Measurements from ENCODE around the gene SLC25A29. TPM values are rescaled to one million over a fixed set of nuclear protein-coding genes. Genes with fewer than 3 reads are reported as not detected.

Gene SLC25A29
- polyA plus RNA-seq, 1 donor (not counting 4 experiments of a cell fraction or from before 2014, with no cell fraction given), result 16.3 TPM

- no peak overlapping the region for H3K9ac ChIP-seq (ENCODE audit: control insufficient read depth, extremely low read depth, insufficient read depth, low read length)
- FAIRE-seq, result no peak
- no peak overlapping the region for H3K4me2 ChIP-seq (ENCODE audit: control insufficient read depth, extremely low read depth, insufficient read depth, low read depth, low read length)
- H3K79me2 ChIP-seq (ENCODE audit: control insufficient read depth, insufficient read depth, low read length), result no peaks in the 10 kb centered on the region
- H3K27me3 ChIP-seq (ENCODE audit: control insufficient read depth, extremely low read depth, insufficient read depth, low read length), result peaks cover 2% of the 10 kb centered on the region
- no peak for DNase-seq (ENCODE audit: low read depth, low spot score)
- dilution Hi-C loops (cut with MboI; ENCODE audit: extremely low pct_ligation_motif_present, low sequenced_read_pairs), result no loop called here
- TF ChIP-seq CTCF (optimal IDR thresholded peaks at IDR 0.05 in 1 of 3, IDR thresholded peaks at IDR 0.05 in 1 of 3, conservative IDR thresholded peaks at IDR 0.05 in 1 of 3; ENCODE audit: extremely low read depth in 1 of 3, insufficient read depth in 2 of 3, low read length in 3 of 3), result no peak
- no peak for TF ChIP-seq EZH2 (IDR thresholded peaks at IDR 0.05; ENCODE audit: low read length)
- H3K4me1 ChIP-seq (ENCODE audit: control insufficient read depth, extremely low read depth, insufficient read depth, low read length), result peaks cover 9% of the 10 kb centered on the region
- no peaks in the 10 kb centered on the region for H3K36me3 ChIP-seq (ENCODE audit: control insufficient read depth in 2 of 2, extremely low read depth in 1 of 2, insufficient read depth in 2 of 2, low read length in 2 of 2)
- H3K9me3 ChIP-seq (ENCODE audit: control insufficient read depth, low read depth, low read length), result no peaks in the 10 kb centered on the region
- H3K27ac ChIP-seq (ENCODE audit: control insufficient read depth, insufficient read depth, low read length), result no peak overlapping the region
- H4K20me1 ChIP-seq (ENCODE audit: control insufficient read depth, extremely low read depth, insufficient read depth, low read length), result no peaks in the 10 kb centered on the region
- no peak overlapping the region for H2AFZ ChIP-seq (ENCODE audit: control insufficient read depth, low read length)
- no peak overlapping the region for H3K4me3 ChIP-seq (ENCODE audit: control insufficient read depth in 2 of 3, extremely low read depth in 1 of 3, insufficient read depth in 2 of 3, low read depth in 1 of 3, low read length in 3 of 3)
- peaks cover 2% of the 10 kb centered on the region for H3K9me1 ChIP-seq (ENCODE audit: control insufficient read depth, extremely low read depth, insufficient read depth, low read length)
Observed at GRCh38 chr14:100323942-100324307, 17.7 kb upstream of the SLC25A29 start.

- H2AFZ ChIP-seq (ENCODE audit: control insufficient read depth, low read length), result no peak within 1 kb of the TSS
- no peaks in the 10 kb centered on the region for H3K9me3 ChIP-seq (ENCODE audit: control insufficient read depth, low read depth, low read length)
- dilution Hi-C loops (cut with MboI; ENCODE audit: extremely low pct_ligation_motif_present, low sequenced_read_pairs), result no loop called here
- H3K79me2 ChIP-seq (ENCODE audit: control insufficient read depth, insufficient read depth, low read length), result no peaks in the 10 kb centered on the region
- TF ChIP-seq EZH2 (IDR thresholded peaks at IDR 0.05; ENCODE audit: low read length) (no peak), CTCF (optimal IDR thresholded peaks at IDR 0.05 in 1 of 3, IDR thresholded peaks at IDR 0.05 in 1 of 3, conservative IDR thresholded peaks at IDR 0.05 in 1 of 3; ENCODE audit: extremely low read depth in 1 of 3, insufficient read depth in 2 of 3, low read length in 3 of 3) (no peak)
- peaks cover 9% of the 10 kb centered on the region for H3K4me1 ChIP-seq (ENCODE audit: control insufficient read depth, extremely low read depth, insufficient read depth, low read length)
- H3K4me2 ChIP-seq (ENCODE audit: control insufficient read depth, extremely low read depth, insufficient read depth, low read depth, low read length), result no peak within 1 kb of the TSS
- no peaks in the 10 kb centered on the region for H3K36me3 ChIP-seq (ENCODE audit: control insufficient read depth in 2 of 2, extremely low read depth in 1 of 2, insufficient read depth in 2 of 2, low read length in 2 of 2)
- H4K20me1 ChIP-seq (ENCODE audit: control insufficient read depth, extremely low read depth, insufficient read depth, low read length), result no peaks in the 10 kb centered on the region
- FAIRE-seq (no peak), DNase-seq (ENCODE audit: low read depth, low spot score) (no peak)
- H3K9ac ChIP-seq (ENCODE audit: control insufficient read depth, extremely low read depth, insufficient read depth, low read length), result no peak within 1 kb of the TSS
- peaks cover 2% of the 10 kb centered on the region for H3K27me3 ChIP-seq (ENCODE audit: control insufficient read depth, extremely low read depth, insufficient read depth, low read length)
- no peak within 1 kb of the TSS for H3K27ac ChIP-seq (ENCODE audit: control insufficient read depth, insufficient read depth, low read length)
- H3K4me3 ChIP-seq (ENCODE audit: control insufficient read depth in 2 of 3, extremely low read depth in 1 of 3, insufficient read depth in 2 of 3, low read depth in 1 of 3, low read length in 3 of 3), result no peak within 1 kb of the TSS
- peaks cover 2% of the 10 kb centered on the region for H3K9me1 ChIP-seq (ENCODE audit: control insufficient read depth, extremely low read depth, insufficient read depth, low read length)
Observed at GRCh38 chr14:100323121-100323941, 17.1 kb upstream of the SLC25A29 start, which contains the start of gene SLC25A47. Gene SLC25A47 (plus strand): TSS chr14:100323339. CDS start chr14:100323415, 76 bp downstream.
